Osteoblast (primary cell): ENCODE results near the gene UVSSA. TPM values are rescaled to one million over a fixed set of nuclear protein-coding genes. Genes with fewer than 3 reads are reported as not detected.
A peak's percentile ranks its signal among the peaks of the same experiment; 100 is the strongest.
"Not testable (repeated sequence)": the region's sequence is repeated elsewhere in the genome, so short reads cannot be mapped to it uniquely, and the experiment has no call there.

Experiments
- DNase-seq: peaks from one replicate; pipeline ENCODE4 v3.0.0; 2011; ENCODE audit warnings: low spot score, mixed read lengths; ENCODE audit not compliant: insufficient read length; ENCODE audit errors: missing footprints
- H2AFZ ChIP-seq: 2 replicates; pipeline ENCODE4 v1.6.0; 2011; ENCODE audit warnings: mild to moderate bottlenecking, low read length
- H3K27ac ChIP-seq: 2 replicates; pipeline ENCODE4 v1.5.1; 2011; ENCODE audit warnings: mild to moderate bottlenecking, low read depth, low read length, moderate library complexity
- H3K27me3 ChIP-seq: 2 replicates; pipeline ENCODE4 v1.6.0; 2012; ENCODE audit warnings: mild to moderate bottlenecking, control low read depth, inconsistent platforms, low read length, moderate library complexity; ENCODE audit not compliant: insufficient read depth
- H3K36me3 ChIP-seq: 2 replicates; pipeline ENCODE4 v1.5.1; 2011; ENCODE audit warnings: mild to moderate bottlenecking, low read length, control low read depth, moderate library complexity; ENCODE audit not compliant: insufficient read depth
- H3K4me1 ChIP-seq: 2 replicates; pipeline ENCODE4 v1.5.1; 2011; ENCODE audit warnings: mild to moderate bottlenecking, low read length, control low read depth, moderate library complexity; ENCODE audit not compliant: insufficient read depth
- H3K4me2 ChIP-seq: 2 replicates; pipeline ENCODE4 v1.6.0; 2011; ENCODE audit warnings: mild to moderate bottlenecking, low read length; ENCODE audit not compliant: insufficient read depth
- H3K4me3 ChIP-seq: fragments of 200-600 bp; sonication (generic); 3 replicates; pipeline ENCODE4 v1.5.1; 2012; ENCODE audit warnings: mild to moderate bottlenecking, low read length, inconsistent platforms; ENCODE audit not compliant: insufficient read depth
- H3K79me2 ChIP-seq: 2 replicates; pipeline ENCODE4 v1.6.0; 2012; ENCODE audit warnings: mild to moderate bottlenecking, low read length, control low read depth, inconsistent platforms; ENCODE audit not compliant: insufficient read depth
- H3K9me3 ChIP-seq: 2 replicates; pipeline ENCODE4 v1.5.1; 2011; ENCODE audit warnings: low read depth, low read length, control low read depth
- H4K20me1 ChIP-seq: 2 replicates; pipeline ENCODE4 v1.6.0; 2012; ENCODE audit warnings: mild to moderate bottlenecking, low read length, control low read depth; ENCODE audit not compliant: insufficient read depth
- total RNA-seq: library from RNA; depleted of rRNA; stranded (reverse); fragments of >200 nt; gene quantifications from 2 replicates; pipeline ENCODE4 v1.2.3, GENCODE V29; 2012
- TF ChIP-seq, protein P1 (sequence below): IDR thresholded peaks from 2 replicates; pipeline ENCODE4 v1.5.1; 2011; ENCODE audit warnings: mild to moderate bottlenecking, low read depth, low read length, moderate library complexity; ENCODE audit errors: extremely low read depth

The UVSSA gene
- total RNA-seq, 1 donor = 14.8 TPM

DNA sequence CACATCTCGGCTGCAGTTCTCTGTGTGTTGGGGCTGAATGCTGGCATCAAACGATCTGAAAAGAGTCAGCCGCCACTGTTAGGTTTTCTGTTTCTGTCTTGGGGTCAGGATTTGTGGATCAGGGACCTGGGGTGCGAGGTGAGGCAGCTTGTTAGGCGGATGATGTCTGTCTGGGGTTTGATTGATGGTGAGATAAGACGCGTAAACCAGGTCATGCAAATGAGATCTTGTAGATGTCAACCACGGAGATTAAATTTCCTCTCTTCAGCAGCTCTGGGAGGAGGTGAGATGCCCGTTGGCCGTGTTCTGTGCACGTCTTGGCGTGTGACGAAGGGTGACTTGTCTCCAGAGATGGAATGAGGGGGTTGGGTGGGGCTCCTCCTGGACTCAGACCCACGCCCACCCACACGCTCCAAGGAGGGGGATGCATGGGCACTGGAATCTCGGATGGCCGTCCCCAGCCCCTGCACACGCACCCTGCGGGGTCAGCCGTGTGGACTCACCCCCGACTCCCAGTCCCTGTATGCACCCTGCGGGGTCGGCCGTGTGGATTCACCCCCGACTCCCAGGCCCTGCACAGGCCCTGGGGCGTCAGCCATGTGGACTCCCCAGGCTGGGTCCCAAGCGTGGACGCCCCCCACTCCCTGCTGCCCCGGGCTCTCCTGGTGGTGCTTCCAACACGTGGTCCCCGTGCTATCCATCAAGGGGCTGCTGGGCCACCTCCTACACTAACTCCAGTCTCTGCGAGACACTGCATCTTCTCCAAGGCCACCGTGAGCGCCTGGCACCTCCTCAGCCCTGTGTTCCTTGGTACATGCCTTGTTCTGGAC, 16.0 kb upstream of the UVSSA start:
- no peak overlapping the region for H3K4me2 ChIP-seq
- H4K20me1 ChIP-seq = peaks cover 12% of the 10 kb centered on the region
- H3K27ac ChIP-seq = peak overlapping the region; percentile 23
- DNase-seq = peak; percentile 80
- no peaks in the 10 kb centered on the region for H3K4me1 ChIP-seq
- H3K9me3 ChIP-seq = peaks cover under 1% of the 10 kb centered on the region
- H3K79me2 ChIP-seq = peaks cover 68% of the 10 kb centered on the region
- TF ChIP-seq, protein P1, sequence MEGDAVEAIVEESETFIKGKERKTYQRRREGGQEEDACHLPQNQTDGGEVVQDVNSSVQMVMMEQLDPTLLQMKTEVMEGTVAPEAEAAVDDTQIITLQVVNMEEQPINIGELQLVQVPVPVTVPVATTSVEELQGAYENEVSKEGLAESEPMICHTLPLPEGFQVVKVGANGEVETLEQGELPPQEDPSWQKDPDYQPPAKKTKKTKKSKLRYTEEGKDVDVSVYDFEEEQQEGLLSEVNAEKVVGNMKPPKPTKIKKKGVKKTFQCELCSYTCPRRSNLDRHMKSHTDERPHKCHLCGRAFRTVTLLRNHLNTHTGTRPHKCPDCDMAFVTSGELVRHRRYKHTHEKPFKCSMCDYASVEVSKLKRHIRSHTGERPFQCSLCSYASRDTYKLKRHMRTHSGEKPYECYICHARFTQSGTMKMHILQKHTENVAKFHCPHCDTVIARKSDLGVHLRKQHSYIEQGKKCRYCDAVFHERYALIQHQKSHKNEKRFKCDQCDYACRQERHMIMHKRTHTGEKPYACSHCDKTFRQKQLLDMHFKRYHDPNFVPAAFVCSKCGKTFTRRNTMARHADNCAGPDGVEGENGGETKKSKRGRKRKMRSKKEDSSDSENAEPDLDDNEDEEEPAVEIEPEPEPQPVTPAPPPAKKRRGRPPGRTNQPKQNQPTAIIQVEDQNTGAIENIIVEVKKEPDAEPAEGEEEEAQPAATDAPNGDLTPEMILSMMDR = no peak
- H3K27me3 ChIP-seq = no peaks in the 10 kb centered on the region
- no peak overlapping the region for H3K4me3 ChIP-seq
- H2AFZ ChIP-seq = no peak overlapping the region
- peaks cover 58% of the 10 kb centered on the region for H3K36me3 ChIP-seq

DNA sequence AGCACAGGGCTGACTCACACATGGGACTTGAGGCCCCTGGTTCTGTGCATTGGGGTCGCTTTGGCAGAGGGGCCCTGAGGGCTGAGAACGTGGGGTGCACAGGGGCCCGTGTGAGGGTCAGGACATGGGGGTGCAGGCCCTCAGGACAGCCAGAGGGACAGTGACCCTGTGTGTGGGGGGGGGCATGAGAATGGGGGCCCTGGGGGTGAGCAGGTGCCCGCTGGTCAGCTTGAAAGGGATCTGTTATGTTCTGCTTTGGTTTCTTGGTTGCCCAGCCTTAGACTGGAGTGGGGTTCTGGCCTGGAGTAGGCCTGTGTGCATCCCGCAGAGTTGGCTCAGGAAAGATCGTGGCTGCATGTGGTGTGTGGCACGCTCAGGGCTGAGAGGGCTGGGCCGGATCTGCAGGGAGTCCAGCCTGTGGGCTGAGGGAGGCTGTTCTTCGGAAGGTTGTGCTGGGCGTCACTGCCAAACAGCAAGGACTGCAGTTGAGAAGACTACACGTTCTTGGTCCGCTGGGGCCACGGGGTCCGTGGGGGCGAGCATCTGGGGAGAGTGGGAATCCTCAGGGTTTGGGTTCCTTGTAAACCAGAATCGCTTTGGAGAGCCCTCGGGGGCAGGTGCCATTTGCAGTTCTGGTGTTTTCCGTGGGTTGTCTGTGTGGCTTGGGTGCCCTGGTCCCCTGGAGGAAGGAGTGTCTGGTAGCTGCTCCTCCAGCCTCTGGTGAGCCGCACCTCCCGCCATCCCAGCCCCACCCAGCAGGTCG, 15.2 kb upstream of the UVSSA start:
- peaks cover 2% of the 10 kb centered on the region for H3K9me3 ChIP-seq
- peaks cover 65% of the 10 kb centered on the region for H3K79me2 ChIP-seq
- H3K4me3 ChIP-seq = no peak overlapping the region
- TF ChIP-seq, protein P1 = no peak
- H4K20me1 ChIP-seq = peaks cover 11% of the 10 kb centered on the region
- H3K4me1 ChIP-seq = no peaks in the 10 kb centered on the region
- no peak overlapping the region for H3K4me2 ChIP-seq
- no peak overlapping the region for H2AFZ ChIP-seq
- DNase-seq = peak; percentile 83
- H3K36me3 ChIP-seq = peaks cover 60% of the 10 kb centered on the region
- H3K27me3 ChIP-seq = no peaks in the 10 kb centered on the region
- H3K27ac ChIP-seq = no peak overlapping the region

DNA sequence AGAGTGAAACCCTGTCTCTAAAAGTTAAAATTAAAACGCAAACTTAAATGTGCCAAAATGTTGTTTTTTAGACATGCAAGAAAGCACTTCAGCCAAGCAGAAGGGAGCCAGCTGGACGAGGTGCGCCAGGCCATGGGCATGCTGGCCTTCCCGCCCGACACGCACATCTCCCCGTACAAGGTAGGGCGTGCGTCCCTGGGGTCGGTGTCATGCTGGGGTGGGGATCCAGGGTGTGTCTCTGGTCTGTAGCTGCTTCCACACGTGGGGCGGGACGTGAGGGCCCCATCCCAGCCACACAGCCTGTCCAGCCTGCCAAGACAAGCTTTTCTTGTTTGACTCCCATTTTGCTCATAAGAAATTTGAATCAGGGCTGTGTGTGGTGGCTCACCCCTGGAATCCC, 14.3 kb upstream of the UVSSA start:
- no peak overlapping the region for H3K27ac ChIP-seq
- peaks cover 60% of the 10 kb centered on the region for H3K79me2 ChIP-seq
- peak; percentile 56 for DNase-seq
- no peak overlapping the region for H3K4me2 ChIP-seq
- TF ChIP-seq, protein P1 = no peak
- H3K4me3 ChIP-seq = no peak overlapping the region
- H3K36me3 ChIP-seq = peaks cover 61% of the 10 kb centered on the region
- H3K9me3 ChIP-seq = peaks cover 2% of the 10 kb centered on the region
- no peaks in the 10 kb centered on the region for H3K27me3 ChIP-seq
- peaks cover 8% of the 10 kb centered on the region for H4K20me1 ChIP-seq
- no peak overlapping the region for H2AFZ ChIP-seq
- H3K4me1 ChIP-seq = no peaks in the 10 kb centered on the region

DNA sequence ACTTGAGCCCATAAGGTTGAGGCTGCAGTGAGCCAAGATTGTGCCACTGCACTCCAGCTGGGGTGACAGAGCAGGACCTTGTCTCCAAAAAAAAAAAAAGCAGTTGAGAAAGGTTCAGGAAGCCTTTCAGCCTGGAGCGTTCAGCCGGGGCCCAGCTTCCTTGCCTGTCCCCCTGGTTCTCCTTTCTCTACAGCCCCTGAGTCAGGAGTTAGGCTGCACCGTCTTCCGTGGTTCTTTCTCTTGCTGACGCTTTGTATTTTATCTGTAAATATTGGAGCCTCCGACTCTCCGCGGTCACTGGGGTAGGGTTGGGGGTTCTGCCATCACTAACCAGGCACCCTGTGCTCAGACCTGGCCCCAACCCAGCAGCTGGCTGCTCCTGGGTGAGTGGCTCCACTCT, 13.8 kb upstream of the UVSSA start:
- peaks cover 2% of the 10 kb centered on the region for H3K9me3 ChIP-seq
- H3K4me3 ChIP-seq = no peak overlapping the region
- H3K4me2 ChIP-seq = no peak overlapping the region
- H3K79me2 ChIP-seq = peaks cover 54% of the 10 kb centered on the region
- H3K4me1 ChIP-seq = no peaks in the 10 kb centered on the region
- H2AFZ ChIP-seq = no peak overlapping the region
- H3K36me3 ChIP-seq = peaks cover 62% of the 10 kb centered on the region
- TF ChIP-seq, protein P1 = no peak
- H3K27ac ChIP-seq = no peak overlapping the region
- DNase-seq = no peak
- H4K20me1 ChIP-seq = peaks cover 8% of the 10 kb centered on the region
- H3K27me3 ChIP-seq = no peaks in the 10 kb centered on the region

DNA sequence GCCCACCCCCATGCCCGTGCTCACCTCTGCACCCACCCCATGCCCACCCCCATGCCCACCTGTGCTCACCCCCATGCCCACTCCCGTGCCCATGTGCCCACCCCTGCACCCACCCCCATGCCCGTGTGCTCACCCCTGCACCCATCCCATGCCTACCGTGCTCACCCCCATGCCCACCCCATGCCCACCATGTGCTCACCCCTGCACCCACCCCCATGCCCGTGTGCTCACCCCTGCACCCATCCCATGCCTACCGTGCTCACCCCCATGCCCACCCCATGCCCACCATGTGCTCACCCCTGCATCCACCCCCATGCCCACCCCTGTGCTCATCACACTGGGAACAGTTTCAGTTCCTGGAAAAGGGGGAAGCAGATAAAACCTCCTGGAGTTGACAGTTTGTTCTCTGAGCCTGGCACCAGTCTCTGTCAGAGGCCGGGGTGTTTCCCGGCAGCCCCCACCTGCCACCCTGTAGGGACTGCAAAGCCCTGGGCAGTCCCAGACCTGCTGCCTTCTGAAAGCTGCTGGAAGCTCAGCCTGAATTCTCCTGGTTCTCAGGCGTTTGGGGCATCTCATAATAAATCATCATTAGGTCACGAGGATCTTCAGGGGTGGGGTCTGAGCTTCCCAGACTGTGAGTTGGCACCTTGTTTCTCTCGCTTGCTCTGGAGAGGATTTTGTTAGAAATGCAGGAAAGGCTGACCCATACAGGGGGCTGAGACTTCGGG, 13.0 kb upstream of the UVSSA start:
- H3K79me2 ChIP-seq = peaks cover 52% of the 10 kb centered on the region

More for the DNA sequence above, 13.0 kb upstream of the UVSSA start:
- H2AFZ ChIP-seq, H3K27me3 ChIP-seq, DNase-seq, H4K20me1 ChIP-seq, H3K4me1 ChIP-seq, H3K27ac ChIP-seq, H3K4me3 ChIP-seq, H3K9me3 ChIP-seq, H3K4me2 ChIP-seq: not testable (repeated sequence)
- peaks cover 61% of the 10 kb centered on the region for H3K36me3 ChIP-seq
